Suprapubic skin (tissue), 4 donors: Measurements from ENCODE around the gene NEURL1B.

Source experiments
- CTCF ChIP-seq, 2 donors: fragments of 200-600 bp in 1 of 2; fragments of 450-650 bp in 1 of 2; sonication (generic) in 1 of 2; IDR thresholded peaks; one replicate each; pipeline ENCODE4 v1.5.1; 2016 to 2019; ENCODE audit warnings: antibody characterized with exemption in 2 of 2, mild to moderate bottlenecking in 1 of 2, moderate library complexity in 1 of 2
- EP300 ChIP-seq: sonication (generic); formaldehyde crosslinking; IDR thresholded peaks from one replicate; pipeline ENCODE4 v1.6.1; 2017; ENCODE audit warnings: antibody characterized with exemption
- POLR2A ChIP-seq, 2 donors: fragments of 450-650 bp; IDR thresholded peaks; one replicate each; pipeline ENCODE4 v1.6.1; 2017; ENCODE audit warnings: antibody characterized with exemption in 2 of 2, mild to moderate bottlenecking in 2 of 2, moderate library complexity in 2 of 2
- POLR2AphosphoS5 ChIP-seq, 3 donors: sonication (generic); formaldehyde crosslinking; IDR thresholded peaks; one replicate each; pipeline ENCODE4 v1.6.1; 2017; ENCODE audit warnings: antibody characterized with exemption in 3 of 3

DNA sequence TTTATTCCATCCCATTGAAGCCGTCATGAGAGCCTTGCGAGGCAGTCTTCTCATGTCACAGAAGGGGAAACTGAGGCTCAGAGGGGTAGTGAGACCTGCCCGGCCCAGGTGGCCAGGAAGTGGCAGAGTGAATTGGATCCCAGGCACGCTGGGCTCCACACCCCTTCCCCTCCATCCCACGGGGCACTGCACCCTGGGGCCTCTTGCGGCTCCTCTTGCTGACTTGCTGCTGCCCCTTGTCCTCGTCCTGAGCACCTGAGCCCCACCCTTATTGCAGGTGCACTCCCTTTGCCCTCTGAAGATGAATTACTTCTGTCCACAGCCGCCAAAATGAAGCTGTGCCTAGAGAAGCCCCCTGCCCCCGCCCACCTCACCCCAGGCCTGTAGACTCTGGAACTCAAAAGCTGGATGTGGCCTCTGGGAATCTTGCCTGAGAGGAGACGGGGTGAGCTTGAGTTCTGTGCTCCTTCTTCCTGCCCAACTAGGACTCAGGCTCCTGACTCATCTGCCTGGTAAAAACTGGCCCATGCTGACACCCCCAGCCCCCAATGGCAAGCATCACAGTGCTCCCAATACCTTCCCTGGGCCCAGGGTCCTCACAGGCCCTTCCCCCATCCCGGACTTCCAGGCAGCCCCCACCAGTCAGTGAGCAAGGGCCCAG, 6.4 kb downstream of the NEURL1B start:
- TF ChIP-seq CTCF (IDR thresholded peaks at IDR 0.05) (no peak), EP300 (no peak), POLR2A (IDR thresholded peaks at IDR 0.05) (no peak), POLR2AphosphoS5 (IDR thresholded peaks at IDR 0.05) (no peak)
